GM18907 (cell line): Measurements from ENCODE around the gene DLG1.

Source experiments
- ATAC-seq: cut with Tn5 transposase; IDR thresholded peaks from one replicate; pipeline ENCODE4 v1.9.1; 2021; ENCODE audit warnings: mild to moderate bottlenecking, moderate library complexity; ENCODE audit not compliant: unreplicated experiment

DLG1 gene

GRCh38 chr3:197298341-197298944 is at the start of gene DLG1:
Gene DLG1 (minus strand): TSS chr3:197298612. CDS start chr3:197297204, 1,408 bp downstream.
- peak; percentile 62 for ATAC-seq

- ATAC-seq = no peak
These were observed 49.6 kb upstream of the DLG1 start for GRCh38 chr3:197348014-197348413.

DNA sequence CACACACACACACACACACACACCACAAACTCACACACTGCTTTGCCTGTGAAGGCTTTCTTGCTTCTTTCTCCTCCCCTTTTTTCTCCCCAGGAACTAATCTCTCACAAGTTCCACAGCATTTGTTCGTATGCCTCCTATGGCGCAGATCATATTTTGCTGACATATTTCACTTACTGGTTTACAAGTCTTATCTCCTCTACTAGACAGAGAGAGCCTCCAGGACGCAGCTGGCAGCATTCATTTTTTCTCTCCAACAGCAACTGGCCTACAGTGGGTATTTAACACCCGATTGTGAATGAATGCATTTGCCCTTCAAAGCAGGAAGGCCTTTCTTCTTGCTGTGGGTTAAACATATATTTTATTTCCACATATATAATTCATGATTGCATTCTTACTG is 47.0 kb upstream of the DLG1 start:
- ATAC-seq = no peak

DNA sequence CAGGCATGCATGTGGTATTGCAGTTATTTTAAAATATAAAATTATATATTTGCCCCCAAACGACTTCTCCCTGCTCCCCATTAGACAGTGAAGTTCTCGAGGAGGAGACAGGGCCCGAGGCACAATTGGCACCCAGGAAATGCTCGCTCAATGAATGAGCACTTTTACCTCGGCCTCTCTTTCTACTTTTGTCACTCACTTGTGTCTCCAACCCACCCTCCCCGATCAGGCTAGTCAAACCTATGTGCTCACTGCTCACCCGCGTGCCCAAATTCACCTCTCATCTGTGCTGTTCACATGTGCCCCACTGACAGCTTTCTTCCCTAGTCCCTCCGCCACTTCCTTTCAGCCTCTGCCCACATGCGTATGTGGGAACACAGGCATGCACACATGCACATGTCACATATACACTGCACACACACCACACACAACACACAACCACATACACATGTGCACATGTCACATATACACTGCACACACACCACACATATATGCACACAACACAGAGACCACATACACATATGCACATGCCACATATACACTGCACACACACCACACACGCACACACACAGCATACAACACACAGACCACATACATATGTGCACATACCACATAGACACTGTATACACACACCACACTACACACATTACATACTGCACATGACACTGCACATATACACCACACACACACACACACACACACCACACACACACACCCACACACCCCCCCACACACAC is 46.3 kb upstream of the DLG1 start:
- ATAC-seq = no peak

DNA sequence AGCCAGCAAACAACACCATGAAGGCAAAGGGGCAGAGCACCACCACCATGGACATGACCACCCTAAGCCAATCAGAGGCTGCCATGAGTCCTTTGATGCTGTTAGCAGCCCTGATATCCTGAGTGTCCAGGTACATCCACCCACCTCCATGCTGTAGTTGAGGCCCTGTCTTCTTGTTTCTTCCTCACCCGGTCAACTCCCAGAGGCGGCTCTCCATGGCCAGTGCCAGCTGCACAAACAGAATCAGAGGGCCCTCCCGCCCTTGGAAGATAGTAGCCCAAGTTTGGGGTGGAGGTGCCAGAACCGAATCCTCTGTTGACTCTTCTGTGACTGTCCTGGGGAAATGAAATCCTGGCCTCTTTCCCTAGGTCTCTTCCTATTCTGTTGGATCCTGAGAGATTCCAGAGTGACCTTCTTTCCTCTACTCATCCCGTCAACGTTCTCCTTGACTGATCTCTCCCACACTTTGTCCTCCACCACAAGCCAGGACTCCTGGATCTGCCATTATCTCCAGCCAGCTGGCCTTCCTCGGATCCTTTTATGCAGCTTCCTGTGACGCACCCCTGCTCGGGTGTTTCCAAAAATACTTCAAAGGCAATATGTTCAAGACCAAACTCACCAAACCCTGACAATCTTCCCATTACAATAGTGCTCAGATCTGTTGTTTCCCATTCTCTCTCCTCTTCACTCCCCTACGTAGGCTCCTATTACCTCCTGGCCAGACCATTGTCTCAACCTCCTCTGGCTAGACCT is 45.4 kb upstream of the DLG1 start:
- ATAC-seq = no peak

DNA sequence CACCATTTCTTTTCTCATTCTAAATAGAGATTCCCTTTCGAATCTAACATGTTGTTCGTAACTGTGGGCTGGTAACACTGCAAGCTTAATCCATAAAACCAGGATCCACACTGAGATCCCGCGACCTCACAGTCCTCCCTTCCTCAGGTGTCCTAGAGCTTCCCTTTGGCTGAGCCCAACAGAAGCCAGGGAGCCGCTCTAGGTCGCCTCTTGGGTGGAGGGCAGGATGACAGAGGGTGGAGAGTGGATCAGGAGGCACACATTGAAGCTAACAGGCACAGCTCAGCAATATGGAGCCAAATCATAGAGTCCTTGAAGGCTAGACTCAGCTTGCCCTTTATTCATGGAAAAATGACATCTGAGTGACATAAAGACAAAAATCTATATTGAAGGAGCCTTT is 44.7 kb upstream of the DLG1 start:
- ATAC-seq = no peak

GRCh38 chr3:197340521-197340871 is 42.1 kb upstream of the DLG1 start:
- ATAC-seq = no peak

- ATAC-seq = no peak
These were observed 41.6 kb upstream of the DLG1 start for GRCh38 chr3:197339841-197340520.

DNA sequence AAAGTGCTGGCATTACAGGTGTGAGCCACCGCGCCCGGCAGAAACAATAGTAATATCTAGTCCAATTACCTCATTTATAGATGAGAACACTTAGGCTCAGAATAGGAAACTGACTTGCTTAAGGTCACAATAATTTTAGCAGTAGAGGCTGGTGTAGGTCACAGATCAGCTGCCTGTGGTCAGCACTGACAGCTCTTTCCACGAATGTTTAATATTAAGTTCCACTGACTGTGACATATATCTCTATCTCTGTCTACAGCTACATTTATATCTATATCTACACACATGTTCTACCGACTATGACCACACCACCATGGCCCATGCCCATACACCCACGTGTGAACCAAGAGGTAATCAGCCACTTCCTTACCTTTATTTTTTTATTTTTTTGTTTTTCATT is 40.2 kb upstream of the DLG1 start:
- no peak for ATAC-seq

- no peak for ATAC-seq
These were observed 39.2 kb upstream of the DLG1 start for GRCh38 chr3:197337656-197338055.

- no peak for ATAC-seq
These were observed 38.8 kb upstream of the DLG1 start for GRCh38 chr3:197337214-197337613.

DNA sequence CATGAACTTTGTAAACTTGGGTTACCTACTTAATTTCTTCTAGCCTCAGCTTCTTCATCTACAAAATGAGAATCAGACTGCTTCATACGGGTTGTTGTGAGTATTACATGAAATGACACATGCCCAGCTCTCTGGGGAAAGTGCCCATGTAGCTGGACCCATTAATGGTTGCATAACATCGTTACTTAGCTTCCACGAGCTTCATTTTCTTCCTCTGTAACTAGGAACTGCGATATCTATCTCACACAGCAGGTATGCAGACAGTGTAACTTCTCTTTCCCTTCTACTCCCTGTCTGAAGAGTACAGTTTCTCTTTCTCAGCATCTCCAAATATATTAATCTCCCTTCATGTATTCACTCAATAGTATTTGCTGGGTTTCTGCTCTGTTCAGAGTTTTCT is 37.9 kb upstream of the DLG1 start:
- ATAC-seq = no peak

- no peak for ATAC-seq
These were observed 37.2 kb upstream of the DLG1 start for GRCh38 chr3:197335428-197336132.

GRCh38 chr3:197333901-197334639 is 35.7 kb upstream of the DLG1 start:
- ATAC-seq = no peak

DNA sequence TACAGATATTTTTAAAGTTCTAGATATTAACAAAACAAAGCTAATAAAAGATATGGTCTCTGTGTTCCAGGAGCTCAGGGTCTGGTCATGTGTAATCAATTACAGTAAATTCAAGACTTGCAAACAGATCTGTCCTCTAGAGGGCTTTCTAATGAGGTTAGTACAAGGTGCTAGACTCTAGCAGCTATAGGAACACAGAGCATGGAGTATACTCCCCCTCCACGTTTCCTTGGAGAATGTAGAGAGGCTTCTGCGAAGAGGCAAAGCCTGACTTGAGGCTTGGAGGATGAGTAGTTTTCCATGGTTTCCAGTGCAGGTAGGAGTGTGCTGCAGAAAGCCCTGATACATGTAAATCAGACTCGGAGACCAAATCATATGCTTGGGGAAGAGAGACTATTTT is 32.7 kb upstream of the DLG1 start:
- no peak for ATAC-seq

DNA sequence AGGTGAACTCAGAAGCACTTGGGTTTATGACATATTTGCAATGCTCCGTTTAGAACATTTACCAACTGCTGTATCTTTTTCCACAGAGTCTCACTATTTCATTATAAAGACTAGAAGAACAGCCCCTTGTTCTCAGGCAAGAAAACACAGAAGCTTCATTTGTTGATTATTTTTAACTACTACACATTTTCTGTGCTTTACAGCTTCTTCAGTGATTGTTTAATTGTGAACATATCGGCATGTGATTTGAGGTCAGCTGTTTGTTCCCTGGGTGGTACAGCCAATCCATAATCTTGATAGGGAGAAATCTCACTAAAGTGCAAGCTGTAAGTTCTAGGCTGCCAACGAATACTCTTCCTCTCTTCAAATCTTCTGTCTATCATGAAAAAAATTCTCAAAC is 31.0 kb upstream of the DLG1 start:
- ATAC-seq = no peak

DNA sequence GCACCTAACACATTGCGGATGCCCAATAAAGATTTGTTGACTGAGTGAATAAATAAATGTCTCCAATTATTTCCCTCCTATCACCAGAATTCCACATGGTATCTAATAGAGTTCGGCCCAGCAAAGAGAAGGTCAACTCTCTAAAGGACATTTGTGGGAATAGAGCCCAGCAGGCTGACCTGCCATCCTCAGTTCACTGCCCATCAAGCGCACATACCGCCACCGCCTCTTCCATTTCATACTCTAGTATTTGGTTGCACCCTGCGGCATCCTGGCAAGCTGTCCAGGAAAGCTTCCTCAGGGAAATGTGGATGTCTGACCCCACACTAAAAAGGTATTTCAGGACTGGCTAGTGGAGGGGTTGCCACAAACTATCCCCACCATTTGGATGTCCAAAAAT is 29.8 kb upstream of the DLG1 start:
- ATAC-seq = no peak

- ATAC-seq = no peak
These were observed 29.3 kb upstream of the DLG1 start for GRCh38 chr3:197327701-197328100.

GRCh38 chr3:197325773-197326172 is 27.4 kb upstream of the DLG1 start:
- no peak for ATAC-seq

GRCh38 chr3:197322149-197322548 is 23.7 kb upstream of the DLG1 start:
- ATAC-seq = no peak
